Measurements from ENCODE around the gene PLK2.

DNA sequence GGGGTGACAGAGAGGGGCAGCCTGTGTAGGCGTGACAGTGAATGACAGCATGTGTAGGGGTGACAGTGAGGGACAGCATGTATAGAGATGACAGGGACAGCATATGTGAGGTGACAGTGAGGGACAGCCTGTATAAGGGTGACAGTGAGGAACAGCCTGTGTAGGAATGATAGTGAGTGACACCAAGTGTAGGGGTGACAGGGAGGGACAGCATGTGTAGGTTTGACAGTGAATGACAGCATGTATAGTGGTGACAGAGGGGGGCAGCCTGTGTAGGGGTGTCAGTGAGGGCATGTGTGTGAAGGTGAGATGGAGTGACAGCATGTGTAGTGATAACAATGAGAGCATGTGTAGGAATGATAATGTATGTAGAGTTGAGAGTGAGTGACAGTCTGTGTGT is 22.6 kb upstream of the PLK2 start:
- TF ChIP-seq, protein P1, sequence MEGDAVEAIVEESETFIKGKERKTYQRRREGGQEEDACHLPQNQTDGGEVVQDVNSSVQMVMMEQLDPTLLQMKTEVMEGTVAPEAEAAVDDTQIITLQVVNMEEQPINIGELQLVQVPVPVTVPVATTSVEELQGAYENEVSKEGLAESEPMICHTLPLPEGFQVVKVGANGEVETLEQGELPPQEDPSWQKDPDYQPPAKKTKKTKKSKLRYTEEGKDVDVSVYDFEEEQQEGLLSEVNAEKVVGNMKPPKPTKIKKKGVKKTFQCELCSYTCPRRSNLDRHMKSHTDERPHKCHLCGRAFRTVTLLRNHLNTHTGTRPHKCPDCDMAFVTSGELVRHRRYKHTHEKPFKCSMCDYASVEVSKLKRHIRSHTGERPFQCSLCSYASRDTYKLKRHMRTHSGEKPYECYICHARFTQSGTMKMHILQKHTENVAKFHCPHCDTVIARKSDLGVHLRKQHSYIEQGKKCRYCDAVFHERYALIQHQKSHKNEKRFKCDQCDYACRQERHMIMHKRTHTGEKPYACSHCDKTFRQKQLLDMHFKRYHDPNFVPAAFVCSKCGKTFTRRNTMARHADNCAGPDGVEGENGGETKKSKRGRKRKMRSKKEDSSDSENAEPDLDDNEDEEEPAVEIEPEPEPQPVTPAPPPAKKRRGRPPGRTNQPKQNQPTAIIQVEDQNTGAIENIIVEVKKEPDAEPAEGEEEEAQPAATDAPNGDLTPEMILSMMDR (IDR thresholded peaks at IDR 0.05), result no peak
- no peak for TF ChIP-seq POLR2A (IDR thresholded peaks at IDR 0.05)

Data from uterus (tissue), 2 donors.